Heart left ventricle (tissue), 16 donors: Measurements from ENCODE around the gene TSR2. TPM values are rescaled to one million over a fixed set of nuclear protein-coding genes. Genes with fewer than 3 reads are reported as not detected.

ENCODE experiments used
- ATAC-seq, 4 donors: fragments of 200-7000 bp; cut with Tn5 transposase; one replicate each; pipeline ENCODE4 v1.9.1; 2020 to 2022; ENCODE audit warnings: moderate library complexity in 4 of 4, mild to moderate bottlenecking in 3 of 4, moderate number of reproducible peaks in 1 of 4
- DNase-seq, 5 donors: peaks; one replicate each; pipeline ENCODE4 v3.0.0-alpha.2; 2020
- H3K27ac ChIP-seq, 12 donors: fragments of 200-600 bp; sonication (generic) in 4 of 12; one replicate each; pipeline versions ENCODE4 v1.5.0 to v1.8.0; 2016 to 2022; ENCODE audit warnings: mild to moderate bottlenecking in 2 of 12
- H3K27me3 ChIP-seq, 9 donors: fragments of 200-600 bp; sonication (generic) in 2 of 9; one replicate each; pipeline versions ENCODE4 v1.5.1 to v1.8.0; 2016 to 2022; ENCODE audit warnings: mild to moderate bottlenecking in 3 of 9
- H3K36me3 ChIP-seq, 9 donors: fragments of 200-600 bp; sonication (generic) in 2 of 9; one replicate each; pipeline versions ENCODE4 v1.5.0 to v1.8.0; 2018 to 2022; ENCODE audit warnings: mild to moderate bottlenecking in 2 of 9
- H3K4me1 ChIP-seq, 12 donors: fragments of 200-600 bp; sonication (generic) in 4 of 12; one replicate each; pipeline versions ENCODE4 v1.5.0 to v1.8.0; 2016 to 2022; ENCODE audit warnings: mild to moderate bottlenecking in 3 of 12
- H3K4me3 ChIP-seq, 12 donors: fragments of 200-600 bp; sonication (generic) in 4 of 12; one replicate each; pipeline versions ENCODE4 v1.5.0 to v1.8.0; 2017 to 2022; ENCODE audit warnings: mild to moderate bottlenecking in 9 of 12, moderate library complexity in 4 of 12
- H3K9me3 ChIP-seq, 12 donors: fragments of 200-600 bp; sonication (generic) in 4 of 12; one replicate each; pipeline versions ENCODE4 v1.5.0 to v1.8.0; 2016 to 2022; ENCODE audit warnings: mild to moderate bottlenecking in 1 of 12
- CTCF ChIP-seq, 12 donors: fragments of 200-600 bp; sonication (generic) in 4 of 12; IDR thresholded peaks; one replicate each; pipeline versions ENCODE4 v1.5.0 to v1.8.0; 2018 to 2022; ENCODE audit warnings: antibody characterized with exemption in 12 of 12, mild to moderate bottlenecking in 5 of 12
- POLR2A ChIP-seq, 2 donors: fragments of 450-650 bp; IDR thresholded peaks; one replicate each; pipeline ENCODE4 v1.6.1; 2017; ENCODE audit warnings: antibody characterized with exemption in 2 of 2, mild to moderate bottlenecking in 2 of 2, moderate library complexity in 2 of 2
- WGBS, 4 donors: extraction: QIAGEN DNeasy Blood & Tissue Kit in 2 of 4; methylation state at CpG; one replicate each; pipeline versions ENCODE4 v1.1.5 to v1.1.7; 2013 to 2018; 5-methylcytosine and 5-hydroxymethylcytosine counted together
- intact Hi-C, 10 donors: fragments of 100-400 bp; cut with DNase I; formaldehyde crosslinking; loops; one replicate each; pipeline versions ENCODE4 v1.11.1 to v1.14.2; 2022
- polyA plus RNA-seq, 2 donors: library from polyadenylated mRNA; stranded (reverse); fragments of 200-250 nt; gene quantifications; one replicate each; pipeline ENCODE4 v1.2.3, GENCODE V29; 2013
- total RNA-seq, 9 donors: library from RNA; depleted of rRNA in 2 of 9; stranded (reverse); fragments of >200 nt in 2 of 9; fragmentation: NEBNext Ultra II Directional in 3 of 9; extraction: Animal tissue kit (Norgen Biotek cat#: 25700) in 3 of 9; gene quantifications; one replicate each; pipeline versions ENCODE4 v1.1.0 to v1.2.4, GENCODE V29; 2016 to 2023
- donor health status: ischemic (EF 13 %, LVEDD 7.1; RV severe dilation, severe dysfunction).
- donor health status: healthy with polysubstance abuse.
- donor health status: DM: no; HTN: yes; CAD: no.
- donor health status: DM: no; HTN: no; CAD: no.
- donor health status: ischemic (EF 25% LVEDD 6.9; RV normal size, moderate dysfunction).
- donor health status: ischemic (EF 25% LVEDD 5.7; RV mildly dilated, moderate dysfunction).
- donor health status: healthy.
- donor health status: DM: yes; HTN: yes; CAD: no.
- donor health status: ischemic (EF 35%, LVEDD 5.7; RV mildly dilated, moderate dysfunction).
- donor health status: nonischemic (EF 11% LVEDD 7.7; RV severe dilation, severe dysfunction).
- donor health status: DM: yes; HTN: yes; CAD: no.
- donor health status: PGD.
- donor health status: ischemic (EF 29% LVEDD 5.4; RV normal size, mild dysfunction).
- donor health status: nonischemic (EF 23%, LVEDD 6.1; RV moderate dilation, normal function).

Gene TSR2
- total and polyA plus RNA-seq, 11 donors = 17.7 to 54.3 (median 35.9) TPM

GRCh38 chrX:54430519-54430918 is 9.7 kb upstream of the TSR2 start:
- no peaks in the 10 kb centered on the region for H3K36me3 ChIP-seq
- ATAC-seq (no peak), DNase-seq (no peak)
- intact Hi-C loops = no loop called here
- no peak overlapping the region for H3K4me3 ChIP-seq
- H3K4me1 ChIP-seq = no peaks in the 10 kb centered on the region
- H3K27ac ChIP-seq = no peak overlapping the region
- TF ChIP-seq CTCF (IDR thresholded peaks at IDR 0.05) (no peak), POLR2A (IDR thresholded peaks at IDR 0.05) (no peak)
- peaks cover 0 to 3% (median 0%) of the 10 kb centered on the region in 9 donors for H3K27me3 ChIP-seq
- no peaks in the 10 kb centered on the region for H3K9me3 ChIP-seq

GRCh38 chrX:54435121-54435520 is 5.1 kb upstream of the TSR2 start:
- H3K27me3 ChIP-seq = peaks cover 0 to 12% (median 0%) of the 10 kb centered on the region in 9 donors
- H3K4me1 ChIP-seq = peaks cover 0 to 6% (median 0%) of the 10 kb centered on the region in 12 donors
- H3K4me3 ChIP-seq = no peak overlapping the region
- 54 to 69% (median 62%) methylated on average over 2 of the region's 2 CpGs for WGBS, 4 donors
- intact Hi-C loops = no loop called here
- DNase-seq (no peak), ATAC-seq (no peak)
- H3K9me3 ChIP-seq = no peaks in the 10 kb centered on the region
- no peak overlapping the region for H3K27ac ChIP-seq
- no peak for TF ChIP-seq CTCF (IDR thresholded peaks at IDR 0.05)
- TF ChIP-seq POLR2A (IDR thresholded peaks at IDR 0.05) = no peak
- no peaks in the 10 kb centered on the region for H3K36me3 ChIP-seq

- ATAC-seq (no peak), DNase-seq (no peak)
- Histone ChIP-seq H3K4me3 (no peak overlapping the region), H3K36me3 (peaks cover 0 to 23% (median 11%) of the 10 kb centered on the region in 9 donors), H3K27me3 (peaks cover 0 to 6% (median 0%) of the 10 kb centered on the region in 9 donors), H3K4me1 (peaks cover 0 to 20% (median 9%) of the 10 kb centered on the region in 12 donors), H3K9me3 (no peaks in the 10 kb centered on the region), H3K27ac (no peak overlapping the region)
- intact Hi-C loops = loop anchor here in 2 of 10 donors (10.0 kb wide), 1 partner anchor 92 kb away; the partner anchor contains the start of gene GNL3L (in 2 of the 2)
- no peak for TF ChIP-seq CTCF (IDR thresholded peaks at IDR 0.05)
- TF ChIP-seq POLR2A (IDR thresholded peaks at IDR 0.05) = no peak
Measured at GRCh38 chrX:54442790-54443189, 2.6 kb downstream of the TSR2 start.

- Histone ChIP-seq H3K4me1 (peaks cover 0 to 15% (median 9%) of the 10 kb centered on the region in 12 donors), H3K36me3 (peaks cover 0 to 33% (median 20%) of the 10 kb centered on the region in 9 donors), H3K4me3 (no peak overlapping the region), H3K27me3 (peaks cover 0 to 8% (median 0%) of the 10 kb centered on the region in 9 donors), H3K27ac (no peak overlapping the region), H3K9me3 (no peaks in the 10 kb centered on the region)
- whole genome bisulfite sequencing, 4 donors = 68 to 75% (median 70%) methylated on average over 6 of the region's 6 CpGs
- no peak for TF ChIP-seq POLR2A (IDR thresholded peaks at IDR 0.05)
- TF ChIP-seq CTCF (IDR thresholded peaks at IDR 0.05) = no peak
- ATAC-seq (no peak), DNase-seq (no peak)
- intact Hi-C loops = loop anchor here in 2 of 10 donors (10.0 kb wide), 1 partner anchor 90 kb away; the partner anchor contains the start of gene GNL3L (in 2 of the 2)
Measured at GRCh38 chrX:54444752-54445151, 4.5 kb downstream of the TSR2 start.
